ENCODE data around the gene SOD2.

Gene SOD2

DNA sequence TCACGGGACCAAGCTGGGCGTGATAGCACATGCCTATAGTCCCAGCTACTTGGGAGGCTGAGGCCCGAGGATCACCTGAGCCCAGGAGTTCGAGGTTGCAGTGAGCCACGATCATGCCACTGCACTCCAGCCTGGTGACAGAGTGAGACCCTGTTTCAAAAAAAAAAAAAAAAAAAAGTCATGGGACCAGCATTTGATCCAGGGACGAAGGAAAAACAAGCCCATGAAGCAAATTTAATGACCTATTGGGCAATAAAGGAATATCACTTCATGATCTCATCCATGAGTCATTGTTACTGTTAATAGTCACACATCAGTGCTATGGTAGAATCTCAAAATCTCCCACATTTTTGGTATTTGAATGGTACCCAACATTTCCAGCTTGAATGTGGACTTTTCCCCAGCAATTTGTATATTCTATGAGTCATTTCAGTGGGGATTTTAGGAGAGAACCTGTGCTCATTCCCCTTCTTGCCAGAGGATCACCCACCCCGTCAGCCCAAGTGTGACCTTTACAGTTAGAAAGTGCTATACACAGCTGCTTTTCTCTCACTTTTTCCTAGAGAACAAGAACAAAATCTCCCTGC is 8.5 kb upstream of the SOD2 start:
- no peak overlapping the region for H2AFZ ChIP-seq (ENCODE audit: low read length)
- H3K9ac ChIP-seq (ENCODE audit: low read length): no peak overlapping the region
- no peaks in the 10 kb centered on the region for H3K27me3 ChIP-seq (replicated peaks; ENCODE audit: insufficient read depth, low read length)
- no peaks in the 10 kb centered on the region for H3K36me3 ChIP-seq (replicated peaks; ENCODE audit: insufficient read depth, low read length)
- no peak overlapping the region for H3K4me3 ChIP-seq (ENCODE audit: low read length)
- no peaks in the 10 kb centered on the region for H3K79me2 ChIP-seq (ENCODE audit: low read length)
- no peaks in the 10 kb centered on the region for H3K4me1 ChIP-seq (ENCODE audit: low read length)
- no peaks in the 10 kb centered on the region for H3K9me3 ChIP-seq (replicated peaks; ENCODE audit: insufficient read depth, low read length)
- no peaks in the 10 kb centered on the region for H3F3A ChIP-seq (ENCODE audit: insufficient read depth, low read length)
- TF ChIP-seq EZH2 (optimal IDR thresholded peaks at IDR 0.05; ENCODE audit: low read depth, low read length) (no peak), EZH2phosphoT487 (IDR thresholded peaks at IDR 0.05; ENCODE audit: low read length) (no peak)
- TF ChIP-seq, protein P1, sequence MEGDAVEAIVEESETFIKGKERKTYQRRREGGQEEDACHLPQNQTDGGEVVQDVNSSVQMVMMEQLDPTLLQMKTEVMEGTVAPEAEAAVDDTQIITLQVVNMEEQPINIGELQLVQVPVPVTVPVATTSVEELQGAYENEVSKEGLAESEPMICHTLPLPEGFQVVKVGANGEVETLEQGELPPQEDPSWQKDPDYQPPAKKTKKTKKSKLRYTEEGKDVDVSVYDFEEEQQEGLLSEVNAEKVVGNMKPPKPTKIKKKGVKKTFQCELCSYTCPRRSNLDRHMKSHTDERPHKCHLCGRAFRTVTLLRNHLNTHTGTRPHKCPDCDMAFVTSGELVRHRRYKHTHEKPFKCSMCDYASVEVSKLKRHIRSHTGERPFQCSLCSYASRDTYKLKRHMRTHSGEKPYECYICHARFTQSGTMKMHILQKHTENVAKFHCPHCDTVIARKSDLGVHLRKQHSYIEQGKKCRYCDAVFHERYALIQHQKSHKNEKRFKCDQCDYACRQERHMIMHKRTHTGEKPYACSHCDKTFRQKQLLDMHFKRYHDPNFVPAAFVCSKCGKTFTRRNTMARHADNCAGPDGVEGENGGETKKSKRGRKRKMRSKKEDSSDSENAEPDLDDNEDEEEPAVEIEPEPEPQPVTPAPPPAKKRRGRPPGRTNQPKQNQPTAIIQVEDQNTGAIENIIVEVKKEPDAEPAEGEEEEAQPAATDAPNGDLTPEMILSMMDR (IDR thresholded peaks at IDR 0.05; ENCODE audit: low read length): no peak
- H4K20me1 ChIP-seq (ENCODE audit: insufficient read depth, low read length): no peaks in the 10 kb centered on the region
- H3K9me2 ChIP-seq (replicated peaks; ENCODE audit: insufficient read depth, low read length): no peaks in the 10 kb centered on the region
- no peak overlapping the region for H3K27ac ChIP-seq (ENCODE audit: low read length)
- no peak overlapping the region for H3K4me2 ChIP-seq (ENCODE audit: low read depth, low read length)
- no peak for DNase-seq

- no peak overlapping the region for H3K27ac ChIP-seq (ENCODE audit: low read length)
- H3K36me3 ChIP-seq (replicated peaks; ENCODE audit: insufficient read depth, low read length): no peaks in the 10 kb centered on the region
- no peaks in the 10 kb centered on the region for H3F3A ChIP-seq (ENCODE audit: insufficient read depth, low read length)
- H3K9me2 ChIP-seq (replicated peaks; ENCODE audit: insufficient read depth, low read length): no peaks in the 10 kb centered on the region
- H4K20me1 ChIP-seq (ENCODE audit: insufficient read depth, low read length): no peaks in the 10 kb centered on the region
- H3K4me3 ChIP-seq (ENCODE audit: low read length): no peak overlapping the region
- H3K9ac ChIP-seq (ENCODE audit: low read length): no peak overlapping the region
- H3K4me2 ChIP-seq (ENCODE audit: low read depth, low read length): no peak overlapping the region
- H2AFZ ChIP-seq (ENCODE audit: low read length): no peak overlapping the region
- no peak for TF ChIP-seq EZH2phosphoT487 (IDR thresholded peaks at IDR 0.05; ENCODE audit: low read length)
- TF ChIP-seq EZH2 (optimal IDR thresholded peaks at IDR 0.05; ENCODE audit: low read depth, low read length): no peak
- TF ChIP-seq, protein P1 (IDR thresholded peaks at IDR 0.05; ENCODE audit: low read length): no peak
- no peaks in the 10 kb centered on the region for H3K9me3 ChIP-seq (replicated peaks; ENCODE audit: insufficient read depth, low read length)
- H3K27me3 ChIP-seq (replicated peaks; ENCODE audit: insufficient read depth, low read length): no peaks in the 10 kb centered on the region
- no peak for DNase-seq
- no peaks in the 10 kb centered on the region for H3K79me2 ChIP-seq (ENCODE audit: low read length)
- no peaks in the 10 kb centered on the region for H3K4me1 ChIP-seq (ENCODE audit: low read length)
Measured at GRCh38 chr6:159700970-159701369, 7.9 kb upstream of the SOD2 start.

- no peak for TF ChIP-seq EZH2 (optimal IDR thresholded peaks at IDR 0.05; ENCODE audit: low read depth, low read length)
- no peak for TF ChIP-seq EZH2phosphoT487 (IDR thresholded peaks at IDR 0.05; ENCODE audit: low read length)
- TF ChIP-seq, protein P1 (IDR thresholded peaks at IDR 0.05; ENCODE audit: low read length): no peak
- no peaks in the 10 kb centered on the region for H3K9me3 ChIP-seq (replicated peaks; ENCODE audit: insufficient read depth, low read length)
- peaks cover 4% of the 10 kb centered on the region; the same call in 1 of the 2 replicates for H3F3A ChIP-seq (ENCODE audit: insufficient read depth, low read length)
- H2AFZ ChIP-seq (ENCODE audit: low read length): no peak overlapping the region
- no peak overlapping the region for H3K27ac ChIP-seq (ENCODE audit: low read length)
- H3K27me3 ChIP-seq (replicated peaks; ENCODE audit: insufficient read depth, low read length): no peaks in the 10 kb centered on the region
- no peak overlapping the region for H3K9ac ChIP-seq (ENCODE audit: low read length)
- peaks cover 11% of the 10 kb centered on the region for H3K79me2 ChIP-seq (ENCODE audit: low read length)
- no peaks in the 10 kb centered on the region; the same call in 1 of the 2 replicates for H3K4me1 ChIP-seq (ENCODE audit: low read length)
- H3K36me3 ChIP-seq (replicated peaks; ENCODE audit: insufficient read depth, low read length): no peaks in the 10 kb centered on the region
- no peak for DNase-seq
- no peak overlapping the region for H3K4me3 ChIP-seq (ENCODE audit: low read length)
- no peak overlapping the region for H3K4me2 ChIP-seq (ENCODE audit: low read depth, low read length)
- no peaks in the 10 kb centered on the region for H3K9me2 ChIP-seq (replicated peaks; ENCODE audit: insufficient read depth, low read length)
- no peaks in the 10 kb centered on the region for H4K20me1 ChIP-seq (ENCODE audit: insufficient read depth, low read length)
Measured at GRCh38 chr6:159695984-159696383, 2.9 kb upstream of the SOD2 start.

Data from MM.1S (cell line).